ENCODE measurements around the gene MYO15B.
A peak's percentile ranks its signal among the peaks of the same experiment; 100 is the strongest.

MYO15B gene

GRCh38 chr17:75558666-75559530 lies 28.7 kb upstream of the MYO15B start:
- DNase-seq (ENCODE audit: extremely low read depth, low read depth): no peak
- TF ChIP-seq, protein P1, sequence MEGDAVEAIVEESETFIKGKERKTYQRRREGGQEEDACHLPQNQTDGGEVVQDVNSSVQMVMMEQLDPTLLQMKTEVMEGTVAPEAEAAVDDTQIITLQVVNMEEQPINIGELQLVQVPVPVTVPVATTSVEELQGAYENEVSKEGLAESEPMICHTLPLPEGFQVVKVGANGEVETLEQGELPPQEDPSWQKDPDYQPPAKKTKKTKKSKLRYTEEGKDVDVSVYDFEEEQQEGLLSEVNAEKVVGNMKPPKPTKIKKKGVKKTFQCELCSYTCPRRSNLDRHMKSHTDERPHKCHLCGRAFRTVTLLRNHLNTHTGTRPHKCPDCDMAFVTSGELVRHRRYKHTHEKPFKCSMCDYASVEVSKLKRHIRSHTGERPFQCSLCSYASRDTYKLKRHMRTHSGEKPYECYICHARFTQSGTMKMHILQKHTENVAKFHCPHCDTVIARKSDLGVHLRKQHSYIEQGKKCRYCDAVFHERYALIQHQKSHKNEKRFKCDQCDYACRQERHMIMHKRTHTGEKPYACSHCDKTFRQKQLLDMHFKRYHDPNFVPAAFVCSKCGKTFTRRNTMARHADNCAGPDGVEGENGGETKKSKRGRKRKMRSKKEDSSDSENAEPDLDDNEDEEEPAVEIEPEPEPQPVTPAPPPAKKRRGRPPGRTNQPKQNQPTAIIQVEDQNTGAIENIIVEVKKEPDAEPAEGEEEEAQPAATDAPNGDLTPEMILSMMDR (IDR thresholded peaks at IDR 0.05; ENCODE audit: low read depth, low read length, missing control alignments): no peak
- no peak overlapping the region for H3K4me3 ChIP-seq (replicated peaks; ENCODE audit: low read depth, low read length)

GRCh38 chr17:75559958-75560533 lies 27.6 kb upstream of the MYO15B start:
- no peak overlapping the region for H3K4me3 ChIP-seq (replicated peaks; ENCODE audit: low read depth, low read length)
- DNase-seq (ENCODE audit: extremely low read depth, low read depth): no peak
- TF ChIP-seq, protein P1 (IDR thresholded peaks at IDR 0.05; ENCODE audit: low read depth, low read length, missing control alignments): no peak

DNA sequence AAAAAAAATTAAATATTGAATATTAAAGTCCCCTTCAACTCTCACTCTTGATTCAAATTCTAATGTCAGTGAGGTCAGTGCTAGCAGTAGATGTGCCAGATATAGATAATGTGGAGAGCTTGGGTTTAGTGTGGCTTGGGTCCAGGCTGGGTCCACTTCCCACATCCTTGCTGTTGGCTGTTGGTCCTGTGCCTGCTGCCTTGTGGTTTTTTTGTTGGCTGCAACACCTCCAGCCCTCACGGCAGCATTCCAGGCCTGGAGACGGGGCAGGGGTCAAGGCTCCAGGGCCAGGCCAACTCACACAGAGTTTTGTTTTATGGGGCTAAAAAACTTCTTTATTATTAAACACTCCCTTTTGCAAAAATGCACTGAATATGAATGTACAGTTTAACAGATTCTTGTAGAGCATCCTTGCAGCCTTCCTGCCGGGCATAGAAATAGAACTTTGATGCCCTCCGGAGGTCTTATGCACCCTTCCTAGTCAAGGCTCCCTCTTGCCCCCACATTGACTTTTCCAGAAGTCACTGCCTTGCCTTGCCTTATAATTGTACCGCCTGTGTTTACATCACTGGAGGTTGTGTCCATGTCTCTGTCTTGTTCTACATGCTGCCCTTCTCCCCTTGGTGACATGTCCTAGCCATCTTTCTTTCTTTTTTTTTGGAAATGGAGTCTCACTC lies 25.5 kb upstream of the MYO15B start:
- TF ChIP-seq, protein P1 (IDR thresholded peaks at IDR 0.05; ENCODE audit: low read depth, low read length, missing control alignments): peak; percentile 3
- DNase-seq (ENCODE audit: extremely low read depth, low read depth): no peak
- no peak overlapping the region for H3K4me3 ChIP-seq (replicated peaks; ENCODE audit: low read depth, low read length)

DNA sequence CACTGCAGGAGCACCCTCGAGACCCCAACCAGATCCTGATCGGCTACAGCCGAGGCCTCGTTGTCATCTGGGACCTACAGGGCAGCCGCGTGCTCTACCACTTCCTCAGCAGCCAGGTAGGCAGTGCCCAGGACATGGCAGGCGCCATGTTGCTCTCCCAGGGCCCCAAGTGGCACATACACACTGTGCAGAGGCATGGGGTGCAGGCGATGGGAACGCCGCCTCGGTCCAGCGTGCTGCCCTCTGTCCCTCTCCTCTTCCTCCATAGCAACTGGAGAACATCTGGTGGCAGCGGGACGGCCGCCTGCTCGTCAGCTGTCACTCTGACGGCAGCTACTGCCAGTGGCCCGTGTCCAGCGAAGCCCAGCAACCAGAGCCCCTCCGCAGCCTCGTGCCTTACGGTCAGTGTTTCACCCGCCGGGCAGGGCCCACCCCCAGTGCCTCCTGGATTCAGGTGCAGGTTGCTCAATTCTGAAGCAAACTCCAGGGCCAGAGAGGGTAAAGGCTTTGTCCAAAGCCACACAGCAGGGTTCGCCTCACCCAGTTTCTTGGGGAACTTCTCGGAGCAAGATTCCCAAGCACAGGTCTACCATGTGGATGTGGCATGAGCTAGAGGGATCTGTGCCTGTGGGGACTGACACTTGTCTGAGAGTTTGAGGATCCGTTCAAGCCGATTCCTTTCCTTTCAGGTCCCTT lies 24.4 kb upstream of the MYO15B start:
- no peak for DNase-seq (ENCODE audit: extremely low read depth, low read depth)
- TF ChIP-seq, protein P1 (IDR thresholded peaks at IDR 0.05; ENCODE audit: low read depth, low read length, missing control alignments): no peak
- H3K4me3 ChIP-seq (replicated peaks; ENCODE audit: low read depth, low read length): no peak overlapping the region

- no peak overlapping the region for H3K4me3 ChIP-seq (replicated peaks; ENCODE audit: low read depth, low read length)
- no peak for DNase-seq (ENCODE audit: extremely low read depth, low read depth)
- TF ChIP-seq, protein P1 (IDR thresholded peaks at IDR 0.05; ENCODE audit: low read depth, low read length, missing control alignments): no peak
Observed at GRCh38 chr17:75564195-75564594, 23.4 kb upstream of the MYO15B start.

DNA sequence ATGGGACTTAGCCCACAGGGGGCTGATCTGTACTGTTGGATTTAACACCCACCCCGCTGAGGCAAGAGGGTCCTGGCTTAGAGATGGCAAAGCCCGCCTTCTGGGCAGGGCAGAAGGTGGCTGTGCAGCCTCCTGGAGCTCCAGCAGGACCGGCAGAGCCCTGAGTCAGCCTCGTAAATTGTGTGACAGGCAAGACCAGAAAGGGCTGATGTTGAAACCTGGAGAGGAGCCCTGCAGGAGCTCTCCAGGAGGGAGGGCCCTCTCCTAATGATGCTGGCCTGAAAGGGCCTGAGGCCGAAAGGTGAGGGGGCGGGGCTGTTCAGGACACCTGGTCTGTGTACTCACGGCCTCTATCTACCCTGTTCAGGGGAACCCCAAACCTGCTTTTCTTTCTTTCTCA lies 22.5 kb upstream of the MYO15B start:
- H3K4me3 ChIP-seq (replicated peaks; ENCODE audit: low read depth, low read length): no peak overlapping the region
- TF ChIP-seq, protein P1 (IDR thresholded peaks at IDR 0.05; ENCODE audit: low read depth, low read length, missing control alignments): no peak
- DNase-seq (ENCODE audit: extremely low read depth, low read depth): no peak
